ENCODE measurements around the gene EVA1C. TPM values are rescaled to one million over a fixed set of nuclear protein-coding genes. Genes with fewer than 3 reads are reported as not detected.
"Not testable (repeated sequence)": the region's sequence is repeated elsewhere in the genome, so short reads cannot be mapped to it uniquely, and the experiment has no call there.

Gene EVA1C
- 1 to 10 TPM; 1.8 to 3.4 (median 2.9) TPM for polyA plus RNA-seq (ENCODE audit: insufficient read length in 10 of 10)
- long read RNA-seq, donor 1 = 0 reads
- long read RNA-seq, donor 2 = 0 reads
- long read RNA-seq, donor 3 = 0 reads
- long read RNA-seq, donor 4 = 0 reads
- long read RNA-seq, donor 5 = 0 reads
- long read RNA-seq, donor 6, partial matches to known transcripts = 0 of 1 reads
- long read RNA-seq, donor 6, other reads (novel, unspliced or antisense) = 0 of 1 reads
- long read RNA-seq, donor 7 = 0 reads
- long read RNA-seq, donor 8, partial matches to known transcripts = 0 of 1 reads
- long read RNA-seq, donor 8, other reads (novel, unspliced or antisense) = 0 of 1 reads
- long read RNA-seq, donor 9 = 0 reads

GRCh38 chr21:32412162-32413014 lies at the start of gene EVA1C:
TSS of gene EVA1C (plus strand) at chr21:32412706. CDS start at chr21:32412854, 148 bp downstream.
- DNase-seq = peak in 2 of 3 donors; percentile 34 to 58

DNA sequence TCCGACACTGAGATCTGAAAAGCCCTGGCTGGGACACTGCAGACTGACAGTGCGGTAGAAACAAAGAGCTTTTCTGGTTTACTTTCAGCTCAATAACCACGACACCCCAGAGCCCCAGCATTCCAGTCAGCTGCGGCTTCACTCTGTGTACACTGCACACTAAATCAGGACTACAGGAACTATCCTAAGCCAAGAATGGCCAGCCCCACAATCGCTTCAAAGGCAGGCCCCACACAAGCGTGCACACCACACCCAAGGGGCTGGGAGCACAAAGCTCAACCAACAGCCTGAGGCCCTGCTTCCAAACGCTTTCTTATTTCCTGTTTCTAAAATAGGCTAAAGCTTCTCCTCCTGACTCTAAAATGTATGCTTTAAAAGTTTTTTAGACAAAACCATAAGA lies 48.1 kb upstream of the EVA1C start:
- peak in 2 of 3 donors; percentile 49 to 77 for DNase-seq

DNA sequence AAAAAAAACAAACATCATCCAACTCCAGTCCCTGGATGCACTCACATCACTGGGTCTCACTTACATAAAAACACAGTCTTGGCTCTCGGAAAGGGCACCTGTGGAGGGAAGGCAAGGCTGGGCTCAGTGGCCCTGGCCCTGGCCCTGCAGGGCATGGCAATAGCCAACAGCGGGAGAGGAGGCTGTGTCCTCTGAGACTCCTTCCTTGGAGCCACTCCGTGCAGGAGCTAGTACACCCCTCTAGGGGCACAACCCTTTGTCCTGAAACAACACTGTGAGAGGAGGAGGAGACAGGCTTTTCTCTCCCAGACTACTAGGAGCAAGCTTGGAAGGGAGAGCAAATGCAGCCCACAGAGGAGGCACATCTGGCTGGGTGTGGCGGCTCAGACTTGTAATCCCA lies 47.7 kb upstream of the EVA1C start:
- peak in 1 of 3 donors; percentile 60 for DNase-seq

GRCh38 chr21:32366191-32366590 lies 46.3 kb upstream of the EVA1C start:
- DNase-seq = no peak

GRCh38 chr21:32367158-32367557 lies 45.3 kb upstream of the EVA1C start:
- no peak for DNase-seq

- DNase-seq = no peak
Observed at GRCh38 chr21:32368386-32368785, 44.1 kb upstream of the EVA1C start.

GRCh38 chr21:32368961-32369360 lies 43.5 kb upstream of the EVA1C start:
- DNase-seq = not testable (repeated sequence)

DNA sequence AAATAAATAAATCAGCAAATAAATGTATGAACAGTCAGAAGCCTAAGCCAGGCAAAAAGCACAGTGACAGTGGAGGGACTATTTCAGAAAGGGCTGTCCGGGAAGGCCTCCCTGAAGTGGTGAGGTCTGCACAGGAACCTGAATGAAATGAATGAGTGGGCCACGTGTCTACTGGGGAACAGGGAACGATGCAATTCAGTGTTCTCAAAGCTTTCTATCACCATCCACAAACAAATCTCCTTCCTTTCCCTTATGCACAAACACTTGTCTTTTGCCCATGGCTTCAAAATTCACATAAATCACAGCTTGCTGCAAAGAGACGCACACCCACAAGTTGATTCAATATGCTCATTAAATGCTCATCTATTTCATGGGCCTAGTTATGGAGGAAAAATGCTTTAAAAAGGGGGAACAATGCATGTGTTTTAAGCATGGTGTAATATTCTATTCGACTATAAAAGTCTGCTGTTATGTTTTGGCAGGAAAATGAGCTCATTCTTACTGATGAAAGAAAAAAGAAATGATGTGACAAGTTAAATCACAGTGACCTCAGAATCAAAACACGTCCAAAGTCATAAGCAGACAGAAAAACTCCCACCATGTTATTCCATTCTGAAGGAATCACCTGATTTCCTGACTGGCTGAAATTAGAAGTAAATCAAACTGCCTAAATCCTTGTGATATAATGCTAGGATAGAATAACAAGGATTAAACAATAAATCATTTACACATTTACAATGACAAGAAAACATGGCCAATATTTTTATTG lies 41.3 kb upstream of the EVA1C start:
- DNase-seq = no peak

- DNase-seq = no peak
Observed at GRCh38 chr21:32371913-32372314, 40.6 kb upstream of the EVA1C start.

DNA sequence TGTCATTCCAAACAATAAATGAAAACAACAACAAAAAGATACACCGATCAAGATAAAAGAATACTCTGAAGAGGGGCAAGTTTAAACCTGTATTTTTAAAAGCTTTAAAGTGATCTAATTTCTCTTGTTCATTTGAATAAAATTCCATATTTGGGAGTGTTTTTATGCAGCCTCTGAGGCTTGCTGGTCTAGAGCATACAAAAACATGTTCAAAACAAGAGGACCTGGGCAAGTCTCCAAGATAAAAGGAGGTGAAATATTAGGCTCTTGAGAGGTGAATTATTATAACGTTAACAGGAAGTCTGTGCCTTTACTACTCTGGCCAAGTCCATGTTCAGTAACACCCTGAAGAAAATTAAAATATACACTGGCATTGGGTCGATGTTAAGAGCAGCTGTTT lies 39.8 kb upstream of the EVA1C start:
- peak in 1 of 3 donors; percentile 32 for DNase-seq

- DNase-seq = no peak
Observed at GRCh38 chr21:32377506-32377905, 35.0 kb upstream of the EVA1C start.

GRCh38 chr21:32377991-32378390 lies 34.5 kb upstream of the EVA1C start:
- no peak for DNase-seq

GRCh38 chr21:32378956-32379355 lies 33.5 kb upstream of the EVA1C start:
- peak; percentile 39 to 62 (median 43) for DNase-seq

DNA sequence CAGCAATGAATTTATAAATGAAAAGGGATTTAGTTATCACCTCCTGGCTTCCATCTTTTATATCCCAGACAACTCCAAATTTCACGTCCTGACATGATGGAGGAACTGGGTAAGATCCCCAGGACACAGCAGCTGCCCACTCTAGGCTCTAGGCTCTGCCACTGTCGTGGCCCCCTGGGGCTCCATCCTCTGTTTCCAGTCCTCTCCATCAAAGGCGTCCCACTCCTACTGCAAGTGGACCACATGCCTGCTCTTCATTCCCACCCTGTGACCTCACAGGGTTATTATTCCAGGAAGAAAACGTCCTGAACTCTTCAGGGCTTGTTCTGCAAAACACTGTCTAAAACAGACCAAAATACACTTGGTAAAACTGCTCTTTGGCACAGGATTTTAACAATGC lies 31.6 kb upstream of the EVA1C start:
- DNase-seq = no peak

GRCh38 chr21:32381571-32381970 lies 30.9 kb upstream of the EVA1C start:
- DNase-seq = no peak

DNA sequence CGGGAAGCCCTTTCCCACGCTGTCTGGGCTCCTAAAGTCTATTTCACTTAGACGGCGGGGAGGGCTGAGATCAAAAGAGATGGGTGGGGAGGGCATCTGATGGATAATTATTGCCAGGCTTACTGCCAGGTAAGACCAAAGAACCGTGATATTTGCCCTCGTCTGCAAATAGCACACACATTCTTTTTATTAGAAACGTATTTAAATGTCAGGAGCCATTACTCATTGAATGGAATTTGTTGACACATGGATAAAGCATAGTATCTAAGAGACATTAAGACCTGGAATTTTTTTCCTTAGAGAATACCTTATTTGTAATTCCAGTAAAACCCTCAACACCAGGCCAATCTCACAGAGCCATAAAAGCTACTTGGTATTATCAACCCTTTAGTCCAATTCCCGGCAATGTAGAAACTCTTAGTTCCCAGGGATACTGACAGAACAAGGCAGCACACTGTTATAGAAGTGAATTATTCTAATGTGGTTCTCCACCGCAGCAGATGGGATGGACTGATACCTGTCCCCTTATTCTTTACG lies 30.3 kb upstream of the EVA1C start:
- DNase-seq = peak in 1 of 3 donors; percentile 45

- no peak for DNase-seq
Observed at GRCh38 chr21:32383812-32384211, 28.7 kb upstream of the EVA1C start.

GRCh38 chr21:32386195-32386870 lies 26.2 kb upstream of the EVA1C start:
- no peak for DNase-seq

GRCh38 chr21:32387151-32387550 lies 25.4 kb upstream of the EVA1C start:
- no peak for DNase-seq

DNA sequence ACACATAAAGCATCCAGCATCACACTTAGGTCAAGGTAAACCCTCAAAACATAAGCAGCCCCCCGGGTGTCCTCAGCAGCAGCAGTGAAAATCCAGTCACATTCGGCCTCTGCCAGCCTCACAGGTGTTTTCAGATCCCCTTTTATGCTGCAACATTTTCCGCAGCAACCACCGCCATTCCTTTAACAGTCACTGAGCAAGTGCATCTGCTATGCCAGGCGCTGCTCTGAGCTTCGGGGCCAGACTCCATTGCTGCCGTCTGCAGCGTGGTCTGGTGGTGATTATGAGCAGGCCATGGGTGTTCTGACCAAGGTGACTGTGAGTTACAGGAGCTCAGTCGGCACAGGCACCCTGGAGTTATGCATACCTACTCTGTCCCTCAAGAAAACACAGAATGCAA lies 24.2 kb upstream of the EVA1C start:
- DNase-seq = no peak

- no peak for DNase-seq
Observed at GRCh38 chr21:32389337-32390015, 23.0 kb upstream of the EVA1C start.

Measured in muscle of back (tissue), 13 donors.